SK-N-SH treated with all-trans-retinoic acid at 6 μM for 48 hours (cell line): ENCODE results near the gene CD52.

Experiments
- ATAC-seq: fragments of 200-7000 bp; cut with Tn5 transposase; 3 replicates; pipeline ENCODE4 v1.9.1; 2020; ENCODE audit warnings: mild to moderate bottlenecking, moderate library complexity
- BACH2 ChIP-seq: fragments of 250-450 bp; sonication (Bioruptor Pico); IDR thresholded peaks from 2 replicates; pipeline ENCODE4 v1.9.0; 2021; ENCODE audit warnings: mild to moderate bottlenecking, borderline replicate concordance
- CREB5 ChIP-seq: fragments of 250-450 bp; sonication (Bioruptor Pico); IDR thresholded peaks from 2 replicates; pipeline ENCODE4 v1.5.1; 2020; ENCODE audit warnings: low read depth, mild to moderate bottlenecking, moderate library complexity
- CSDC2 ChIP-seq: fragments of 250-450 bp; sonication (Bioruptor Pico); IDR thresholded peaks from 2 replicates; pipeline ENCODE4 v1.5.0; 2020; ENCODE audit warnings: mild to moderate bottlenecking, moderate library complexity
- CSRNP3 ChIP-seq: fragments of 250-450 bp; sonication (Bioruptor Pico); IDR thresholded peaks from 2 replicates; pipeline ENCODE4 v1.5.1; 2021; ENCODE audit warnings: mild to moderate bottlenecking, moderate library complexity
- ESRRG ChIP-seq: fragments of 250-450 bp; sonication (Bioruptor Pico); IDR thresholded peaks from 2 replicates; pipeline ENCODE4 v1.6.1; 2021; ENCODE audit warnings: mild to moderate bottlenecking
- GLIS3 ChIP-seq: fragments of 250-450 bp; sonication (Bioruptor Pico); IDR thresholded peaks from 2 replicates; pipeline ENCODE4 v1.5.0; 2020; ENCODE audit warnings: mild to moderate bottlenecking, moderate library complexity
- ISL1 ChIP-seq: fragments of 250-450 bp; sonication (Bioruptor Pico); IDR thresholded peaks from 2 replicates; pipeline ENCODE4 v2.1.2; 2022; ENCODE audit warnings: mild to moderate bottlenecking, moderate library complexity
- OSR1 ChIP-seq: fragments of 250-450 bp; sonication (Bioruptor Pico); IDR thresholded peaks from 2 replicates; pipeline ENCODE4 v1.8.0; 2022; ENCODE audit warnings: moderate library complexity, mild to moderate bottlenecking, inconsistent platforms
- POU6F1 ChIP-seq: fragments of 250-450 bp; sonication (Bioruptor Pico); IDR thresholded peaks from 2 replicates; pipeline ENCODE4 v1.8.0; 2021; ENCODE audit warnings: low read depth, mild to moderate bottlenecking, moderate library complexity, borderline replicate concordance
- PPARA ChIP-seq: fragments of 250-450 bp; sonication (Bioruptor Pico); IDR thresholded peaks from 2 replicates; pipeline ENCODE4 v1.5.0; 2020; ENCODE audit warnings: mild to moderate bottlenecking, borderline replicate concordance
- RARB ChIP-seq: fragments of 250-450 bp; sonication (Bioruptor Pico); IDR thresholded peaks from 2 replicates; pipeline ENCODE4 v1.8.0; 2021; ENCODE audit warnings: mild to moderate bottlenecking, moderate library complexity
- SNAI2 ChIP-seq: fragments of 250-450 bp; sonication (Bioruptor Pico); IDR thresholded peaks from 2 replicates; pipeline ENCODE4 v1.5.0; 2020; ENCODE audit warnings: mild to moderate bottlenecking, moderate library complexity
- TCF4 ChIP-seq: fragments of 250-450 bp; sonication (Bioruptor Pico); IDR thresholded peaks from 2 replicates; pipeline ENCODE4 v1.8.0; 2021; ENCODE audit warnings: mild to moderate bottlenecking, moderate library complexity, borderline replicate concordance
- TOX ChIP-seq: fragments of 250-450 bp; sonication (Bioruptor Pico); IDR thresholded peaks from 2 replicates; pipeline ENCODE4 v1.8.0; 2021; ENCODE audit warnings: mild to moderate bottlenecking, moderate library complexity, borderline replicate concordance
- TSHZ2 ChIP-seq: fragments of 250-450 bp; sonication (Bioruptor Pico); IDR thresholded peaks from 2 replicates; pipeline ENCODE4 v1.5.0; 2020; ENCODE audit warnings: mild to moderate bottlenecking, moderate library complexity
- ZC3H10 ChIP-seq: fragments of 250-450 bp; sonication (Bioruptor Pico); IDR thresholded peaks from 2 replicates; pipeline ENCODE4 v1.5.1; 2021; ENCODE audit warnings: mild to moderate bottlenecking, moderate library complexity
- ZFP3 ChIP-seq: fragments of 250-450 bp; sonication (Bioruptor Pico); IDR thresholded peaks from 2 replicates; pipeline ENCODE4 v1.5.0; 2020; ENCODE audit warnings: mild to moderate bottlenecking, moderate library complexity
- ZFP30 ChIP-seq: fragments of 450-650 bp; formaldehyde crosslinking; IDR thresholded peaks from 2 replicates; pipeline ENCODE4 v1.5.0; 2022; ENCODE audit warnings: mild to moderate bottlenecking, moderate library complexity
- ZNF565 ChIP-seq: fragments of 450-650 bp; formaldehyde crosslinking; conservative IDR thresholded peaks from 2 replicates; pipeline ENCODE4 v1.5.0; 2020; ENCODE audit warnings: low read depth, mild to moderate bottlenecking, moderate library complexity
- ZNF70 ChIP-seq: fragments of 450-650 bp; formaldehyde crosslinking; IDR thresholded peaks from 2 replicates; pipeline ENCODE4 v1.5.0; 2020; ENCODE audit warnings: mild to moderate bottlenecking, moderate library complexity
- ZNF8 ChIP-seq: fragments of 450-650 bp; formaldehyde crosslinking; IDR thresholded peaks from 2 replicates; pipeline ENCODE4 v1.5.0; 2020; ENCODE audit warnings: mild to moderate bottlenecking, moderate library complexity

The CD52 gene

GRCh38 chr1:26320896-26321295 lies 3.1 kb downstream of the CD52 start:
- no peak; the same call in 2 of the 3 replicates for ATAC-seq
- TF ChIP-seq BACH2: no peak
- no peak for TF ChIP-seq ZNF565 (CRISPR knock-in tag)
- no peak for TF ChIP-seq OSR1 (CRISPR knock-in tag)
- TF ChIP-seq ZC3H10 (CRISPR knock-in tag): no peak
- TF ChIP-seq TOX (CRISPR knock-in tag): no peak
- TF ChIP-seq ZFP3 (CRISPR knock-in tag): no peak
- TF ChIP-seq ISL1: no peak
- TF ChIP-seq CSRNP3 (CRISPR knock-in tag): no peak
- no peak for TF ChIP-seq ZFP30
- TF ChIP-seq POU6F1 (CRISPR knock-in tag): no peak
- TF ChIP-seq CSDC2: no peak
- TF ChIP-seq ZNF70: no peak
- TF ChIP-seq TSHZ2 (CRISPR knock-in tag): no peak
- no peak for TF ChIP-seq ESRRG
- TF ChIP-seq, all 23 proteins: peak for 0

GRCh38 chr1:26321315-26322041 lies 3.7 kb downstream of the CD52 start:
- TF ChIP-seq ZNF70 (no peak), SNAI2 (CRISPR knock-in tag) (no peak), RARB (no peak), ZNF565 (CRISPR knock-in tag) (no peak), OSR1 (CRISPR knock-in tag) (no peak), TOX (CRISPR knock-in tag) (no peak), BACH2 (no peak), PPARA (CRISPR knock-in tag) (no peak)
- peak; percentile 99 for ATAC-seq

- ATAC-seq: no peak
- no peak for TF ChIP-seq OSR1 (CRISPR knock-in tag)
Measured at GRCh38 chr1:26322042-26322331, 4.2 kb downstream of the CD52 start.

- ATAC-seq: no peak
- no peak for TF ChIP-seq POU6F1 (CRISPR knock-in tag)
- TF ChIP-seq ZFP3 (CRISPR knock-in tag): no peak
- TF ChIP-seq OSR1 (CRISPR knock-in tag): no peak
- no peak for TF ChIP-seq PPARA (CRISPR knock-in tag)
- TF ChIP-seq ZC3H10 (CRISPR knock-in tag): no peak
- TF ChIP-seq ISL1: no peak
- no peak for TF ChIP-seq GLIS3 (CRISPR knock-in tag)
- TF ChIP-seq CREB5 (CRISPR knock-in tag): no peak
- no peak for TF ChIP-seq ZNF8 (CRISPR knock-in tag)
- TF ChIP-seq TSHZ2 (CRISPR knock-in tag): no peak
- TF ChIP-seq TCF4: no peak
- TF ChIP-seq CSDC2: no peak
- no peak for TF ChIP-seq ESRRG
- TF ChIP-seq TOX (CRISPR knock-in tag): no peak
- no peak for TF ChIP-seq ZNF565 (CRISPR knock-in tag)
Measured at GRCh38 chr1:26323382-26323781, 5.6 kb downstream of the CD52 start.
